A673 (cell line): Measurements from ENCODE around the gene ESR1.

ENCODE experiments used
- EZH2 ChIP-seq: fragments of 200-600 bp; sonication (generic); IDR thresholded peaks from 2 replicates; pipeline ENCODE4 v1.6.1; 2017; ENCODE audit warnings: borderline replicate concordance, low read depth, mild to moderate bottlenecking, mixed read lengths, antibody characterized with exemption, low read length; ENCODE audit not compliant: poor library complexity, severe bottlenecking
- TF ChIP-seq, protein P1 (sequence below): fragments of 300-800, 200-600 bp; sonication (generic); conservative IDR thresholded peaks from 2 replicates; pipeline ENCODE4 v1.5.1; 2017; ENCODE audit warnings: low read depth, mild to moderate bottlenecking, antibody characterized with exemption, low read length, moderate library complexity, mixed read lengths

DNA sequence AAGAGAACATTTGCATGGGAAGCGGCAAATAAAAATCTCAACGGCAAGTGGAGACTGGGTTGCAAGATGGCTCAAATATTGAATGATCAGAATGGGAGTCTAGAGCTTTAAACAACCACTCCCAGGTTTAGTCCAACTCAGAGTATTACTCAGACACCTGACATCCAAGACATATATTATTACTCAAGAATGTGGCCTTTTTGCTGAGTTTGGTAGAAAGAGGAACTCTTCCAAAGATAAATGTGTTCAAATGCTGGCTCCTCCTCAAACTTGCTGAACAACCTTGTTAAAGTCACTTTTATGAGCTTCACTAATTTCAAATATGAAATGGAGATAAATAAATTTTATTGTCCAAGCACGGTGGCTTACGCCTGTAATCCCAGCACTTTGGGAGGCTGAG, 77.8 kb downstream of the ESR1 start:
- TF ChIP-seq, protein P1, sequence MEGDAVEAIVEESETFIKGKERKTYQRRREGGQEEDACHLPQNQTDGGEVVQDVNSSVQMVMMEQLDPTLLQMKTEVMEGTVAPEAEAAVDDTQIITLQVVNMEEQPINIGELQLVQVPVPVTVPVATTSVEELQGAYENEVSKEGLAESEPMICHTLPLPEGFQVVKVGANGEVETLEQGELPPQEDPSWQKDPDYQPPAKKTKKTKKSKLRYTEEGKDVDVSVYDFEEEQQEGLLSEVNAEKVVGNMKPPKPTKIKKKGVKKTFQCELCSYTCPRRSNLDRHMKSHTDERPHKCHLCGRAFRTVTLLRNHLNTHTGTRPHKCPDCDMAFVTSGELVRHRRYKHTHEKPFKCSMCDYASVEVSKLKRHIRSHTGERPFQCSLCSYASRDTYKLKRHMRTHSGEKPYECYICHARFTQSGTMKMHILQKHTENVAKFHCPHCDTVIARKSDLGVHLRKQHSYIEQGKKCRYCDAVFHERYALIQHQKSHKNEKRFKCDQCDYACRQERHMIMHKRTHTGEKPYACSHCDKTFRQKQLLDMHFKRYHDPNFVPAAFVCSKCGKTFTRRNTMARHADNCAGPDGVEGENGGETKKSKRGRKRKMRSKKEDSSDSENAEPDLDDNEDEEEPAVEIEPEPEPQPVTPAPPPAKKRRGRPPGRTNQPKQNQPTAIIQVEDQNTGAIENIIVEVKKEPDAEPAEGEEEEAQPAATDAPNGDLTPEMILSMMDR = no peak
- TF ChIP-seq EZH2 = no peak
